Body of pancreas (tissue), 4 donors: ENCODE data around the gene WDR19.

ENCODE experiments used
- CTCF ChIP-seq, 7 experiments: fragments of 450-650 bp in 4 of 7; fragments of 200-600 bp in 3 of 7; sonication (generic) in 3 of 7; IDR thresholded peaks; one replicate each; pipeline ENCODE4 v1.5.1; 2016 to 2019; ENCODE audit warnings: antibody characterized with exemption in 7 of 7
- POLR2A ChIP-seq, 3 donors: fragments of 450-650 bp; IDR thresholded peaks; one replicate each; pipeline ENCODE4 v1.6.1; 2016; ENCODE audit warnings: antibody characterized with exemption in 3 of 3, mild to moderate bottlenecking in 2 of 3

- TF ChIP-seq CTCF (IDR thresholded peaks at IDR 0.05) (no peak), POLR2A (IDR thresholded peaks at IDR 0.05) (no peak)
Observed at GRCh38 chr4:39166669-39167068, 15.7 kb upstream of the WDR19 start.
